ENCODE data around the gene SKAP2.

DNA sequence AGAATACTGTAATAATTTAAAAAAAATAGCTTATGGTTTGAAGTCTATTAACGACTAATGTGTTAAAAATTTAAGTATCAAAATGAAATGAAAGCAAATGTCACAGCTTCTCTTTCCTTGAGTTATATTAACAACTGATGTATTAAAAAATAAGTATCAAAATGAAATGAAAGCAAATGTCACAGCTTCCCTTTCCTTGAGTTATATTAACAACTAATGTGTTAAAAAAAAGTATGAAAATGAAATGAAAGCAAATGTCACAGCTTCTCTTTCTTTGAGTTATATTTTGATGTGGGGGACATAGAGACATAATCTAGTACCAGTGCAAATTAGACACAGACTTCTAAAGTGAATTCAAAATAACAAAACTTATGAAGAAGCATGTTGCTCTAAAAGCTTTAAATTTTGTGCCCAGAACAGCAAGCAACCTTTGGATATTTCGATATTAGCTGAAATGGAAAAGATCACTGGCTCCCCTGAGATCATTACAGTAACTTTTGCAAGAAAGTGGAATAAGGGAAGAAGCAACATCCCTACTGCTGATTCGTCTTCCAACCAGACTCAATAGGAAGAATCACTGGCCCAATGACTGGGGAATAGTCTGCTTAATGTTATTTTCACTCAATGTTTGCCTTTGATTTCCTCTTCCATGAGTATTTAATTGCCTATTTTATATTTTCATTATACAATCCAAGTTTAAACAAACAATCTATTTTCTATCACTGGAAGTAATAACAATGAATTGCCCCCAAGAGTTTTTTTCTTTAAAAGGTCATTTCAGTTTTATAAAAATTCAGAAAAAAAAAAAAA is 8.0 kb downstream of the SKAP2 start:
- TF ChIP-seq RAD21 (IDR thresholded peaks at IDR 0.05; ENCODE audit: low read depth) (no peak), TAF1 (IDR thresholded peaks at IDR 0.05; ENCODE audit: low read depth) (no peak), NFIC (IDR thresholded peaks at IDR 0.05) (no peak), YY1 (IDR thresholded peaks at IDR 0.05; ENCODE audit: low read depth) (no peak), TCF12 (IDR thresholded peaks at IDR 0.05; ENCODE audit: low read depth) (no peak), TEAD4 (IDR thresholded peaks at IDR 0.05) (no peak), CEBPB (IDR thresholded peaks at IDR 0.05) (no peak), EP300 (IDR thresholded peaks at IDR 0.05; ENCODE audit: borderline replicate concordance) (no peak), EGR1 (IDR thresholded peaks at IDR 0.05) (no peak), CREB1 (IDR thresholded peaks at IDR 0.05; ENCODE audit: low read depth) (no peak), FOXM1 (IDR thresholded peaks at IDR 0.05; ENCODE audit: borderline replicate concordance, low read depth) (no peak)
- TF ChIP-seq, protein P1, sequence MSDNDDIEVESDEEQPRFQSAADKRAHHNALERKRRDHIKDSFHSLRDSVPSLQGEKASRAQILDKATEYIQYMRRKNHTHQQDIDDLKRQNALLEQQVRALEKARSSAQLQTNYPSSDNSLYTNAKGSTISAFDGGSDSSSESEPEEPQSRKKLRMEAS (IDR thresholded peaks at IDR 0.05), result no peak
- TF ChIP-seq, protein P2, sequence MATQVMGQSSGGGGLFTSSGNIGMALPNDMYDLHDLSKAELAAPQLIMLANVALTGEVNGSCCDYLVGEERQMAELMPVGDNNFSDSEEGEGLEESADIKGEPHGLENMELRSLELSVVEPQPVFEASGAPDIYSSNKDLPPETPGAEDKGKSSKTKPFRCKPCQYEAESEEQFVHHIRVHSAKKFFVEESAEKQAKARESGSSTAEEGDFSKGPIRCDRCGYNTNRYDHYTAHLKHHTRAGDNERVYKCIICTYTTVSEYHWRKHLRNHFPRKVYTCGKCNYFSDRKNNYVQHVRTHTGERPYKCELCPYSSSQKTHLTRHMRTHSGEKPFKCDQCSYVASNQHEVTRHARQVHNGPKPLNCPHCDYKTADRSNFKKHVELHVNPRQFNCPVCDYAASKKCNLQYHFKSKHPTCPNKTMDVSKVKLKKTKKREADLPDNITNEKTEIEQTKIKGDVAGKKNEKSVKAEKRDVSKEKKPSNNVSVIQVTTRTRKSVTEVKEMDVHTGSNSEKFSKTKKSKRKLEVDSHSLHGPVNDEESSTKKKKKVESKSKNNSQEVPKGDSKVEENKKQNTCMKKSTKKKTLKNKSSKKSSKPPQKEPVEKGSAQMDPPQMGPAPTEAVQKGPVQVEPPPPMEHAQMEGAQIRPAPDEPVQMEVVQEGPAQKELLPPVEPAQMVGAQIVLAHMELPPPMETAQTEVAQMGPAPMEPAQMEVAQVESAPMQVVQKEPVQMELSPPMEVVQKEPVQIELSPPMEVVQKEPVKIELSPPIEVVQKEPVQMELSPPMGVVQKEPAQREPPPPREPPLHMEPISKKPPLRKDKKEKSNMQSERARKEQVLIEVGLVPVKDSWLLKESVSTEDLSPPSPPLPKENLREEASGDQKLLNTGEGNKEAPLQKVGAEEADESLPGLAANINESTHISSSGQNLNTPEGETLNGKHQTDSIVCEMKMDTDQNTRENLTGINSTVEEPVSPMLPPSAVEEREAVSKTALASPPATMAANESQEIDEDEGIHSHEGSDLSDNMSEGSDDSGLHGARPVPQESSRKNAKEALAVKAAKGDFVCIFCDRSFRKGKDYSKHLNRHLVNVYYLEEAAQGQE (IDR thresholded peaks at IDR 0.05; ENCODE audit: low read depth), result no peak
- TF ChIP-seq, protein P3, sequence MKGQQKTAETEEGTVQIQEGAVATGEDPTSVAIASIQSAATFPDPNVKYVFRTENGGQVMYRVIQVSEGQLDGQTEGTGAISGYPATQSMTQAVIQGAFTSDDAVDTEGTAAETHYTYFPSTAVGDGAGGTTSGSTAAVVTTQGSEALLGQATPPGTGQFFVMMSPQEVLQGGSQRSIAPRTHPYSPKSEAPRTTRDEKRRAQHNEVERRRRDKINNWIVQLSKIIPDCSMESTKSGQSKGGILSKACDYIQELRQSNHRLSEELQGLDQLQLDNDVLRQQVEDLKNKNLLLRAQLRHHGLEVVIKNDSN (IDR thresholded peaks at IDR 0.05), result no peak
